Endothelial cell of umbilical vein (primary cell): ENCODE results near the gene GOLPH3. TPM values are rescaled to one million over a fixed set of nuclear protein-coding genes. Genes with fewer than 3 reads are reported as not detected.

Source experiments
- BruUV-seq: library from RNA; stranded (reverse); fragments of 400-500 nt; replicated peaks from 2 replicates; lab custom pipeline; 2021; lab: Mats Ljungman, UMichigan
- CTCF ChIA-PET: fragments of 300-600, 350-600 bp; sonication (Branson Sonifier 250); formaldehyde crosslinking; loops from one replicate; lab custom pipeline; 2021; ENCODE audit warnings: antibody characterized with exemption, inconsistent platforms; lab: Charles Lee
- POLR2A ChIA-PET: fragments of 300-600, 350-600 bp; sonication (Branson Sonifier 250); formaldehyde crosslinking; loops from one replicate; lab custom pipeline; 2021; ENCODE audit warnings: antibody characterized with exemption, inconsistent platforms; lab: Charles Lee
- DNase-seq: peaks from one replicate; pipeline ENCODE4 v3.0.0-alpha.2; 2011; ENCODE audit warnings: low read depth, low spot score
- FAIRE-seq: peaks from 2 replicates; lab custom pipeline; 2011; peaks lifted over from hg19 to GRCh38; lab: Jason Lieb, UNC
- H2AFZ ChIP-seq: 2 replicates; pipeline ENCODE4 v1.6.0; 2012; ENCODE audit warnings: low read depth, low read length, control low read depth, inconsistent platforms
- H3K27ac ChIP-seq: 2 replicates; pipeline ENCODE4 v1.5.1; 2011; ENCODE audit warnings: low read depth, mild to moderate bottlenecking, control low read depth, low read length, moderate library complexity; ENCODE audit not compliant: insufficient read depth
- H3K27me3 ChIP-seq, 2 experiments: 2 replicates each; pipeline versions ENCODE4 v1.6.0 to v1.6.1; 2011; ENCODE audit warnings: low read length in 2 of 2, mixed read lengths in 1 of 2; ENCODE audit not compliant: control insufficient read depth in 2 of 2, insufficient read depth in 2 of 2
- H3K36me3 ChIP-seq, 2 experiments: 2 replicates in 1 of 2; 3 replicates in 1 of 2; pipeline ENCODE4 v1.5.1; 2011; ENCODE audit warnings: low read length in 2 of 2, mild to moderate bottlenecking in 1 of 2, moderate library complexity in 1 of 2; ENCODE audit not compliant: control insufficient read depth in 2 of 2, insufficient read depth in 2 of 2; ENCODE audit errors: extremely low read depth in 1 of 2
- H3K4me1 ChIP-seq: 3 replicates; pipeline ENCODE4 v1.5.1; 2011; ENCODE audit warnings: mild to moderate bottlenecking, low read length; ENCODE audit not compliant: control insufficient read depth, insufficient read depth; ENCODE audit errors: extremely low read depth
- H3K4me2 ChIP-seq: 2 replicates; pipeline ENCODE4 v1.6.1; 2011; ENCODE audit warnings: low read length, control low read depth, mixed read lengths; ENCODE audit not compliant: insufficient read depth
- H3K4me3 ChIP-seq, 3 experiments: fragments of 200-600 bp in 1 of 3; sonication (generic), shearing (Covaris generic) in 1 of 3; replicated peaks in 1 of 3; 2 replicates each; pipeline ENCODE4 v1.5.1; 2011 to 2016; ENCODE audit warnings: control low read depth in 3 of 3, low read length in 3 of 3, mild to moderate bottlenecking in 2 of 3, inconsistent platforms in 1 of 3, low read depth in 1 of 3, moderate library complexity in 1 of 3; ENCODE audit not compliant: insufficient read depth in 1 of 3
- H3K79me2 ChIP-seq: 2 replicates; pipeline ENCODE4 v1.6.0; 2012; ENCODE audit warnings: low read length, inconsistent platforms; ENCODE audit not compliant: control insufficient read depth, insufficient read depth
- H3K9ac ChIP-seq: replicated peaks from 2 replicates; pipeline ENCODE3; 2011; ENCODE audit warnings: low read length, control low read depth; ENCODE audit not compliant: insufficient read depth; ENCODE audit errors: extremely low read depth
- H3K9me1 ChIP-seq: replicated peaks from 3 replicates; pipeline ENCODE4 v1.6.0; 2011; ENCODE audit warnings: mild to moderate bottlenecking, low read length; ENCODE audit not compliant: control insufficient read depth, insufficient read depth; ENCODE audit errors: extremely low read depth
- H3K9me3 ChIP-seq: replicated peaks from 2 replicates; pipeline ENCODE4 v1.5.1; 2012; ENCODE audit warnings: low read length, inconsistent platforms; ENCODE audit not compliant: control insufficient read depth, insufficient read depth
- H4K20me1 ChIP-seq: replicated peaks from 2 replicates; pipeline ENCODE3; 2011; ENCODE audit warnings: mild to moderate bottlenecking, low read length; ENCODE audit not compliant: control insufficient read depth, insufficient read depth; ENCODE audit errors: extremely low read depth
- CTCF ChIP-seq, 2 donors: IDR thresholded peaks; 1 replicate in 1 of 2; 2 replicates in 1 of 2; pipeline ENCODE4 v1.5.1; 2011; ENCODE audit warnings: low read length in 2 of 2, mild to moderate bottlenecking in 2 of 2, moderate library complexity in 2 of 2, control low read depth in 1 of 2, inconsistent platforms in 1 of 2, low read depth in 1 of 2; ENCODE audit not compliant: insufficient read depth in 1 of 2; ENCODE audit errors: extremely low read depth in 1 of 2
- EZH2 ChIP-seq: IDR thresholded peaks from 2 replicates; pipeline ENCODE4 v1.6.1; 2012; ENCODE audit warnings: borderline replicate concordance, low read depth, mild to moderate bottlenecking, moderate library complexity, low read length, inconsistent platforms; ENCODE audit not compliant: severe bottlenecking
- FOS ChIP-seq: IDR thresholded peaks from 2 replicates; pipeline ENCODE4 v1.6.1; 2011; ENCODE audit warnings: mild to moderate bottlenecking, low read length, moderate library complexity, borderline replicate concordance; ENCODE audit not compliant: insufficient read depth
- GATA2 ChIP-seq: IDR thresholded peaks from 2 replicates; pipeline ENCODE4 v1.7.0; 2011; ENCODE audit warnings: low read depth, mild to moderate bottlenecking, moderate library complexity, mixed read lengths, low read length; ENCODE audit not compliant: insufficient read length, insufficient read depth
- JUN ChIP-seq: IDR thresholded peaks from 2 replicates; pipeline ENCODE4 v1.6.1; 2011; ENCODE audit warnings: borderline replicate concordance, low read depth; ENCODE audit not compliant: insufficient read length, insufficient read depth
- MAX ChIP-seq: IDR thresholded peaks from 2 replicates; pipeline ENCODE4 v1.6.1; 2011; ENCODE audit not compliant: insufficient read depth, insufficient read length
- MYC ChIP-seq: IDR thresholded peaks from one replicate; pipeline ENCODE4 v1.6.1; 2011; ENCODE audit warnings: mild to moderate bottlenecking, low read depth, low read length
- POLR2A ChIP-seq: IDR thresholded peaks from 2 replicates; pipeline ENCODE4 v1.6.1; 2012; ENCODE audit warnings: low read depth, mild to moderate bottlenecking, control low read depth, low read length
- POLR2AphosphoS5 ChIP-seq: IDR thresholded peaks from 2 replicates; pipeline ENCODE4 v1.6.1; 2012; ENCODE audit warnings: low read depth, mild to moderate bottlenecking, control low read depth, low read length, moderate library complexity; ENCODE audit not compliant: insufficient read depth
- dilution Hi-C: fragments of 300-500 bp; cut with MboI; formaldehyde crosslinking; loops from one replicate; pipeline ENCODE4 v1.15.0; 2019; ENCODE audit warnings: low sequenced_read_pairs; ENCODE audit not compliant: extremely low pct_ligation_motif_present
- intact Hi-C: fragments of 100-400 bp; cut with micrococcal nuclease; formaldehyde crosslinking; loops from one replicate; pipeline ENCODE4 v1.10.0; 2022
- polyA plus RNA-seq, 4 experiments: library from polyadenylated mRNA; depleted of rRNA in 3 of 4; stranded (reverse) in 3 of 4; unstranded in 1 of 4; fragments of >200 nt; gene quantifications; 2 replicates each; pipeline versions ENCODE4 v1.2.1 to v1.2.3, GENCODE V29; 2011 to 2012; ENCODE audit warnings: missing spikeins in 1 of 4
- total RNA-seq: library from RNA; stranded (reverse); gene quantifications from 2 replicates; pipeline ENCODE4 v1.2.3, GENCODE V29; 2021

Gene GOLPH3
- total and polyA plus RNA-seq, 2 donors (not counting 3 experiments of a cell fraction or from before 2014, with no cell fraction given) = 38.1 to 70.2 TPM

GRCh38 chr5:32163785-32164184 is 10.3 kb downstream of the GOLPH3 start:
- Histone ChIP-seq H3K79me2 (peaks cover 93% of the 10 kb centered on the region), H3K9ac (no peak overlapping the region), H4K20me1 (peaks cover 9% of the 10 kb centered on the region), H3K36me3 (peaks cover 6% of the 10 kb centered on the region in 2 experiments), H3K27me3 (no peaks in the 10 kb centered on the region), H3K9me3 (no peaks in the 10 kb centered on the region), H2AFZ (no peak overlapping the region), H3K4me2 (no peak overlapping the region), H3K4me3 (no peak overlapping the region), H3K27ac (no peak overlapping the region), H3K4me1 (no peaks in the 10 kb centered on the region), H3K9me1 (no peaks in the 10 kb centered on the region)
- ChIA-PET POLR2A (no interaction called here), CTCF (interaction anchor here (1.7 kb wide), 1 partner anchor 10 kb away, joined by 6 read pairs; no protein-coding TSS in a partner anchor)
- no peak for DNase-seq
- no TSS peak for BruUV-seq
- no peak for TF ChIP-seq MYC
- no peak for TF ChIP-seq POLR2A
- TF ChIP-seq POLR2AphosphoS5 = no peak
- no peak for TF ChIP-seq GATA2
- no peak for TF ChIP-seq CTCF (IDR thresholded peaks at IDR 0.05; ENCODE audit: extremely low read depth in 1 of 2, insufficient read depth in 1 of 2, low read depth in 1 of 2, low read length in 2 of 2)
- TF ChIP-seq MAX = no peak
- TF ChIP-seq EZH2 = no peak
- no peak for TF ChIP-seq FOS
- no peak for TF ChIP-seq JUN
- intact Hi-C loops = no loop called here
- FAIRE-seq = no peak
- dilution Hi-C loops = no loop called here
